ENCODE measurements around the gene GPR55.
"Not testable (repeated sequence)": the region's sequence is repeated elsewhere in the genome, so short reads cannot be mapped to it uniquely, and the experiment has no call there.

GPR55 gene, protein sequence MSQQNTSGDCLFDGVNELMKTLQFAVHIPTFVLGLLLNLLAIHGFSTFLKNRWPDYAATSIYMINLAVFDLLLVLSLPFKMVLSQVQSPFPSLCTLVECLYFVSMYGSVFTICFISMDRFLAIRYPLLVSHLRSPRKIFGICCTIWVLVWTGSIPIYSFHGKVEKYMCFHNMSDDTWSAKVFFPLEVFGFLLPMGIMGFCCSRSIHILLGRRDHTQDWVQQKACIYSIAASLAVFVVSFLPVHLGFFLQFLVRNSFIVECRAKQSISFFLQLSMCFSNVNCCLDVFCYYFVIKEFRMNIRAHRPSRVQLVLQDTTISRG

DNA sequence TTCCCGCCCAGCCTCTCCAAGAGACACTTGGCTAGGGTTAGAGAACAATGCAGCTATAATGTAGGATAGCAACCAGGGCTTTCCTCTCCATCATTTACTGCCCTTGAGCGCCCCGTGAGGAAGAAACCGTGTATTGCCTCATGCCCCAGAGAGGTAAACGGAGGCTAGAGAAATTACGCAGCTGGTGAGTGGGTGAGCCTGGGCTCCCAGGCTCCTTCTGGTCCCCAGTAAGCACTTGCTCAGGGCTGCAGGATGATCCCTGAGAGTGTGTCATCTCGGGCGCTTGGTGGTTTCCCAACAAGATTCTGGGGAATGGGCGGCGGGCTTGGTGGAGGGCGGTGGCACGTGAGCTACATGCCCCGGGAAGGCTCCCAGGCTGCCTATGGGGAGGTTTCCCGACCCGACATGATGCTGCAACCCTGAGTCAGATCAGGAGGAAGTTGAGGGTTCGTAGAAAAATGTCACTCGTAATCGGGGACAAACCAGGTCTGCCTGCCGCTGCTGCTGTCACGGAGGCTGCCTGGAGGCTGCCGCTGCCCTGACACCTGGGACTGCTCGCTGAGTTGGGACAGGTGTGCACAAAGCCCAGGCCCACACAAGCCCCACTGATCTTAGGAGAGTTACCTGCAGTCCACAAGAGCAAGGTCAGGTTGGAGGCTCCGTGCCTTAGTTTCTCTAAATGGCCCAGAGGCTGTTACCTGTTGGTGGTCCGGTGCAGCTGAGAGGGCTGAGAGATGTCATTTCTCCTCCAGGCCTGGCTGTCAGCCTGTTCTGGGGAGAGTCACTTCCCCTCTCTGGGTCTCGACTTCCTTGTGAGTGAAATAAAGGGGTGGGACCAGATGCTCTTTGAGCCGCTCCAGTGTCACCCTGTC is at the start of gene GPR55:
TSS of gene GPR55 (minus strand) at position 773 of the 872 bp plus-strand sequence. CDS start 14,280 bp downstream, outside the sequence.
- DNase-seq (ENCODE audit: low read depth) = no peak
- no peak within 1 kb of the TSS for H3K4me3 ChIP-seq (ENCODE audit: control insufficient read depth, low read depth, low read length)
- TF ChIP-seq, protein P1, sequence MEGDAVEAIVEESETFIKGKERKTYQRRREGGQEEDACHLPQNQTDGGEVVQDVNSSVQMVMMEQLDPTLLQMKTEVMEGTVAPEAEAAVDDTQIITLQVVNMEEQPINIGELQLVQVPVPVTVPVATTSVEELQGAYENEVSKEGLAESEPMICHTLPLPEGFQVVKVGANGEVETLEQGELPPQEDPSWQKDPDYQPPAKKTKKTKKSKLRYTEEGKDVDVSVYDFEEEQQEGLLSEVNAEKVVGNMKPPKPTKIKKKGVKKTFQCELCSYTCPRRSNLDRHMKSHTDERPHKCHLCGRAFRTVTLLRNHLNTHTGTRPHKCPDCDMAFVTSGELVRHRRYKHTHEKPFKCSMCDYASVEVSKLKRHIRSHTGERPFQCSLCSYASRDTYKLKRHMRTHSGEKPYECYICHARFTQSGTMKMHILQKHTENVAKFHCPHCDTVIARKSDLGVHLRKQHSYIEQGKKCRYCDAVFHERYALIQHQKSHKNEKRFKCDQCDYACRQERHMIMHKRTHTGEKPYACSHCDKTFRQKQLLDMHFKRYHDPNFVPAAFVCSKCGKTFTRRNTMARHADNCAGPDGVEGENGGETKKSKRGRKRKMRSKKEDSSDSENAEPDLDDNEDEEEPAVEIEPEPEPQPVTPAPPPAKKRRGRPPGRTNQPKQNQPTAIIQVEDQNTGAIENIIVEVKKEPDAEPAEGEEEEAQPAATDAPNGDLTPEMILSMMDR (IDR thresholded peaks at IDR 0.05; ENCODE audit: control insufficient read depth, insufficient read depth, low read depth, low read length, missing control alignments) = peak; percentile 6

DNA sequence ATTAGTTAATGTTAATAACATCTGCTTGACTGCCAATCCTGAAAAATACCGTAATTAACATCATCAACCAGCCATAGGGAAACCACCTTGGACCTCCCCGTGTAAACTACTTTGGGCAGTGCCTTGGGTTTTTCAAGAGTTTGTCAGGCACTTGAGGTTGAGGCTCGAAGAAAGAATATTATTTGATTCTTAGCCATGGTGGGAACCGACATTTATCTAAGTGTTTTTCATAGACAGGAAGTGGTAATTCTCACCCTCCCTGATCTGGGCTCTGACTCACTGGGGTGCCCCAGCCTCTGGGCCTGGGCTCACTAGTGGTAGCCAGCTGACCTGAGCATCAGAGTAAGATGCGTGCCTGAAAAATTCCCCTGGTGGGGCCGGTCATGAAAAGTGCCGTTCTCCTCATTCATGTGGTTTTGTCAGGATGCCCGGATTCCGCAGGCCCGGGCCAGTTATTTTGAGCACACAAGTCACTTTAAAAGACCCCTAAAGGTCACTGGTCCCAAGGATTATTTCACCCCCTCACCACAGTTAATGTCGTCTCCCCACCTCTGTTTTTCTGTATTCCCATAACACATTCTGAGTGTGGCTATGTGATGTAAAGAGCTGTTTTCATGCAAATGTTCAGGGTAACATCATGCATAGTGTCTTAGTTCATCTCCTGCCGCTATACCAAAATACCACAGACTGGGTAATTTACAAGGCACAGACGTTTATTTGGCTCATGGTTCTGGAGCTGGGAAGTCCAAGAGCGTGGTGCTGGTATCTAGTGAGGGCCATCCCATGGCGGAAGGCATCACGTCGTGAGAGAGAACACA is 49.3 kb upstream of the GPR55 start:
- no peak overlapping the region for H3K4me3 ChIP-seq (ENCODE audit: control insufficient read depth, low read depth, low read length)
- peak; percentile 40 for DNase-seq (ENCODE audit: low read depth)
- TF ChIP-seq, protein P1 (IDR thresholded peaks at IDR 0.05; ENCODE audit: control insufficient read depth, insufficient read depth, low read depth, low read length, missing control alignments) = no peak

DNA sequence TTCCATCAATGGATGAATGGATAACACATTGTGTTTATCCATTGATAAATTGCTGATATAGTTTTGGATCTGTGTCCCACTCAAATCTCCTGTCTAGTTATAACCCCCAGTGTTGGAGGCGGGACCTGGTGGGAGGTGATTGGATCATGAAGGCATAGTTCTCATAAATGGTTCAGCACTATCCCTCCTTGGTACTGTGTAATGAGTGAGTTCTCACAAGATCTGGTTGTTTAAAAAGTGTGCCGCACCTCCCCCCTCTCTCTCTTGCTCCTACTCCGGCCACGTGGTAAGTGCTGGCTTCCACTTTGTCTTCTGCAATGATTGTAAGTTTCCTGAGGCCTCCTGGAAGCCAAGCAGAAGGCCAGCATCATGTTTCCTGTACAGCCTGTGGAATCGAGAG is 47.0 kb upstream of the GPR55 start:
- TF ChIP-seq, protein P1 (IDR thresholded peaks at IDR 0.05; ENCODE audit: control insufficient read depth, insufficient read depth, low read depth, low read length, missing control alignments) = no peak
- H3K4me3 ChIP-seq (ENCODE audit: control insufficient read depth, low read depth, low read length) = no peak overlapping the region

DNA sequence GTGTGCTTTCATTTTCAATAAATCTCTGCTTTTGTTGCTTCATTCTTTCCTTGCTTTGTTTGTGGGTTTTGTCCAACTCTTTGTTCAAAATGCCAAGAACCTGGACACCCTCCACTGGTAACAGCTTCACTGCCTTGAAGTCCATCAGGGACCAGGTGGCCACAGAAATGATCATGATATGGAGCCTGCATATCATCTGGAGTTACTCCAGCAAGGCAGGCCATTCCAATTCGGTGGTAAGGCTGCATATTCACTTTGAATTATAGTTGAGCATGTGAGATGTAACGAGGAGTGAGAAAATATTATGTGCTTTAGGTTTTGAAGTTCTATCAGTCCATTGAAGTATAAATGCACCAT is 44.6 kb upstream of the GPR55 start:
- no peak overlapping the region for H3K4me3 ChIP-seq (ENCODE audit: control insufficient read depth, low read depth, low read length)
- TF ChIP-seq, protein P1 (IDR thresholded peaks at IDR 0.05; ENCODE audit: control insufficient read depth, insufficient read depth, low read depth, low read length, missing control alignments) = no peak
- DNase-seq (ENCODE audit: low read depth) = no peak

More for the DNA sequence above, 47.0 kb upstream of the GPR55 start:
- DNase-seq (ENCODE audit: low read depth) = no peak

DNA sequence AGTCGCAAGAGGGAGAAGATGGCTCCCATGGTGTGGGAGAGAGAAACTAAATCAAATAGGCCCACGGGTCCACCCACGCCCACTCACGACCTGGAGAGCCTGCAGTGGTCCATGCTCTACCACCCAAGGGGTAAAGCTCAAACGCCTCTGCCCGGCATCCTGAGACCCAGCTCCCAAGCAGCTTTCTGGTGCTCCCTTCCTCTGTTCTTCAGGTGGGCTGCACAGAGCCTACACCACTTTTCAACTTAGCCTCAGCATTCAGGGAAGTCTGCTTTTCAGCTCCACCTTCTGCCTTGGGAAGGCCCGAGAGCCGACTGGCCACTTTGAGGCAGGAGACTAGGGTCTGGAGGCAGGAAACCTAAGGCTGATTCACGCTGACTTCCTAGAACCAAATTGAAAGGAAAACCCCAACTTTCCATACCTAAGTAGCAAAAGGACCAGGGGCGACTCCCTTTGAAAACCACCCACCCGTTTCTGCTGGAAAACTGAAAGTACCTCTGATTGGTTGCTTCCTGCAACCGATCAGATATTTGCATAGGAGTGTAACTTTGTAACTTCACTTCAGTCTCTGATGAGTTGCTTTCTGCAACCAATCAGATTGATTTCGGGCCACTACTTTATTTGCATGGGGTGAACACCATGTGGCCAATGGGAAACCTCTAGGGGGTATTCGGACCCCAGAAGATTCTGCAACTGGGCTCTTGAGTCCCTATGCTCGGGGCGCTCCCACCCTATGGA is 44.0 kb upstream of the GPR55 start:
- no peak for DNase-seq (ENCODE audit: low read depth)
- TF ChIP-seq, protein P1 (IDR thresholded peaks at IDR 0.05; ENCODE audit: control insufficient read depth, insufficient read depth, low read depth, low read length, missing control alignments) = no peak
- H3K4me3 ChIP-seq (ENCODE audit: control insufficient read depth, low read depth, low read length) = no peak overlapping the region

DNA sequence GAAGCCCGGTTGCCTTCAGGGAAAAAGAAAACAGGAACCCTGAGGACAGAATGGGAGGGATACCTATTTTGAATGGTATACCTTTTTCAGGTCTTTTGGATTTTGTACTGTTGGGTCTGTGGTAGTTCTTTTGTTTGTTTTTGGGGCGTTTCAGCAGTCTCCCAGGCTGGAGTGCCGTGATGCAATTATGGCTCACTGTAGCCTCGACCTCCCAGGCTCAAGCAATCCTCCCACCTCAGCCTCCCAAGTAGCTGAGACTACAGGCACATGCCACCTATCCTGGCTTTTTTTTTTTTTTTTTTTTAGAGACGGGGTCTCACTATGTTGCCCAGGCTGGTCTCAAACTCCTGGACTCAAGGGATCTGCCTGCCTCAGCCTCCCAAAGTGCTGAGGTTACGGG is 43.3 kb upstream of the GPR55 start:
- H3K4me3 ChIP-seq (ENCODE audit: control insufficient read depth, low read depth, low read length); DNase-seq (ENCODE audit: low read depth): not testable (repeated sequence)
